Measurements from ENCODE around the gene ERC2. TPM values are rescaled to one million over a fixed set of nuclear protein-coding genes. Genes with fewer than 3 reads are reported as not detected.

Gene ERC2
- total RNA-seq, 1 experiment from 2014 or later = 0.47 TPM

GRCh38 chr3:55588146-55588765 lies 880.0 kb downstream of the ERC2 start:
- DNase-seq (ENCODE audit: extremely low read depth, low read depth) = no peak

DNA sequence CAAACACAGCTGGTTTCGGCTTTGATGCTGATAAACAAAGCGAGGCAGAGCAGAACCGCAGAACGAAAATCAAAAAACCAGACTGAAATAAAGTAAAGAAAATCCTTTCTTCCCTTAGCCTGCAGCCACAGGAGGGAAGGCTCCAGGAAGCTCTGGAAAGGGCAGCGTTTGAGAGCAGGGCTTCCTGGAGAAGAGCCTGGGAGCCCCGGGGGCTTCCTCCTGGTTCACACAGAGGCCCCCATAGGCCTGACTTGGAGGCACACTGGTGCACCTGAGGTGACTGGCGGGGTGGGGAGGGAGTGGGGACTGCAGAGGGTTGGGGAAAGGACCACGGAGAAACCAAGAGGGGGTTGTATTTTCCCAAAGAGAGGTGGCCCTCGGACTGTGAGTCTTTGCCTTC lies 882.4 kb downstream of the ERC2 start:
- no peak for DNase-seq (ENCODE audit: extremely low read depth, low read depth)

- no peak for DNase-seq (ENCODE audit: extremely low read depth, low read depth)
These were observed 883.4 kb downstream of the ERC2 start for GRCh38 chr3:55584716-55585368.

- DNase-seq (ENCODE audit: extremely low read depth, low read depth) = no peak
These were observed 884.2 kb downstream of the ERC2 start for GRCh38 chr3:55584030-55584429.

GRCh38 chr3:55583475-55583874 lies 884.8 kb downstream of the ERC2 start:
- DNase-seq (ENCODE audit: extremely low read depth, low read depth) = no peak

DNA sequence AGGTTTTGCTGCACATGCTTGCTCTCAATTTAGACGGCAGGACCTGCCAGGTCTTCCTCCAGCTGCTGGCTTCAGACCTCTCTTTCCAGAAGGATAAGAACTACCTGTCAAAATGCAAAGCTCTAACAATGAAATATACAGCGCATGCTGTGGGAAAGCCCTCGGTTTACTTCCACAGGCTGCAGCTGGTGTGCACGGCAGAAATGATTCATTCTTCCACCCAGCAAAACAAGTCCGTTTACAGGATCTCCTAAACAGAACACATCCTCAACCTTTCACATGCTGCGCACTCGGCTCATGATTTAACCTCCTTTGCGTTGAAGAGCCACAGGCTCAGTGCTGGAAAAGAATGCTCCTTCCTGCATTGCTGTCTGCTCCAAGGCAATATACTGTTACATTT lies 888.8 kb downstream of the ERC2 start:
- no peak for DNase-seq (ENCODE audit: extremely low read depth, low read depth)

DNA sequence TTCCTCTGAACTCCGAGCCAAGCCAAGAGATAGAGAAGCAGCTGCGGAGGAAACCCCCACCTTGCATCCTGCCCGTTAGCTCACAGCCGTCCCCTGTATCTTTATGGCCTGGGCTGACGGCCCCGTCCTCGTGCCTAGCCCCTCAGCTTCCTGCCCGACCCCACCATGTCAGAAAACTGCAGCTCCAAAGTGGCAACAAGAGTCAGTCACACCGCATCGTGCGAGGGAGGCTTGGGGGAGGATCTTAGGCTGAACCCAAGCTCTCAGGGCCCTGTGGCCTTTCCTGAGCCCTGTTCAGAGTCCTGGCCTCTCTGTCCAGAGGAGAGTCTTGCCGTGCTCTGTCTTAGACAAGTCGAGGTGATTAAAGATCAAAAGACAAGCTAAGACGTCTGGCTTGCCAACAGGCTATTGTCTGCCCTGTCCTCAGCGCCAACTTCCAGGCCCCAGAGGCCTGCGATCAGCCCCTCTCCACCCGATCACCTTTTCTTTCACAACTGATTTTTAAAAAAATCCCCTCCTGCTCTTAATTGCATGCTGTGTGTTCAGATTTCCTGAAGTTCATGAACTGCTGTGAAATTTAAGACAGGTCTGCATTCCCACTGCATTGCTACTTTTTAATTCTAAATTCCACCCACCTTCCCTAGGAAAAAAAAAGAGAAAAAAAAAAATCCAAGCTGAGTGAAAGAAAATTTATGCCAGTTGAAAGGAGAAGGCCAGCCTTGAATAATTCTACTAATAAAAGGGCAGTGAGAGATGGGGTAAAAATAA lies 891.5 kb downstream of the ERC2 start:
- no peak for DNase-seq (ENCODE audit: extremely low read depth, low read depth)

- no peak for DNase-seq (ENCODE audit: extremely low read depth, low read depth)
These were observed 893.6 kb downstream of the ERC2 start for GRCh38 chr3:55574671-55575070.

DNA sequence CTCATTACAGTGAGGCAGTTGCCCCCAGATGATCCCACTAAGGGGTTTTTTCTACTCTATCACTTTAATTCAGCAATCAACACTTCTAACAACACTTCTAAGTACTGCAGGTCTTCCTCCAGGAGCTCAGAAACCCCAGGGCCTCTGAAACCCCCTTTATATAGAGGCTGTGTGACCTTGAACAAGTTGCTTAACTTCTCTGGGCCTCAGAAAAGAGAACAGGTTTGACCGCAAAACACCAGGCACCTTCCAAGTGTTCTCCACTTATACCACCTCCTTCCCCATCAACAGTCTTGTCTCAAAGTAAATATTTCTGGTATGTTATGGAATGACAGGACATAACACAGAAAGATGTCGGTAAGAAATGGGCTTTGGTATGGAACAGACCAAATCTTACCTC lies 895.5 kb downstream of the ERC2 start:
- no peak for DNase-seq (ENCODE audit: extremely low read depth, low read depth)

GRCh38 chr3:55571913-55572312 lies 896.4 kb downstream of the ERC2 start:
- no peak for DNase-seq (ENCODE audit: extremely low read depth, low read depth)

GRCh38 chr3:55571216-55571813 lies 897.0 kb downstream of the ERC2 start:
- no peak for DNase-seq (ENCODE audit: extremely low read depth, low read depth)

- DNase-seq (ENCODE audit: extremely low read depth, low read depth) = no peak
These were observed 898.0 kb downstream of the ERC2 start for GRCh38 chr3:55570271-55570711.

- no peak for DNase-seq (ENCODE audit: extremely low read depth, low read depth)
These were observed 899.2 kb downstream of the ERC2 start for GRCh38 chr3:55569033-55569599.

- no peak for DNase-seq (ENCODE audit: extremely low read depth, low read depth)
These were observed 900.7 kb downstream of the ERC2 start for GRCh38 chr3:55567615-55568014.

- DNase-seq (ENCODE audit: extremely low read depth, low read depth) = no peak
These were observed 901.1 kb downstream of the ERC2 start for GRCh38 chr3:55567121-55567520.

DNA sequence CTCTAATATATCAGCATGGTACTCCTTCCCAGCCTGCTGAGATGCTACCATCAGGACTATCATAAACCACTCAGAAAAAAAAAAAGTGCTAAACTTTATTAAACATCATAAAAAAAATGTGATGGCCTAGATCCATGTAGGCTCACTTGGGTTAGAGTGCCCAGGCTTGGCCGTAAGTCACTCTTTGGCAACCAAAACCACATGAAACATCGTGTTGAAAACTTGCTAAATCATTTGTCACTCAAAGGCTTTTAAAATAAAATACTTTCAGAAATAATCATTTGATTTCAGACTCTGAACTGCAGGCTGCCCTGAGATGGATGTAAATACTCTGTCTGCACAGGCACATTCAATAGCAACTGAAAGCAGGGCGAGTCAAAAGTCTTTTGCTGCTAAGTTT lies 902.7 kb downstream of the ERC2 start:
- no peak for DNase-seq (ENCODE audit: extremely low read depth, low read depth)

GRCh38 chr3:55564726-55565125 lies 903.5 kb downstream of the ERC2 start:
- DNase-seq (ENCODE audit: extremely low read depth, low read depth) = no peak

- DNase-seq (ENCODE audit: extremely low read depth, low read depth) = no peak
These were observed 905.6 kb downstream of the ERC2 start for GRCh38 chr3:55562700-55563099.

DNA sequence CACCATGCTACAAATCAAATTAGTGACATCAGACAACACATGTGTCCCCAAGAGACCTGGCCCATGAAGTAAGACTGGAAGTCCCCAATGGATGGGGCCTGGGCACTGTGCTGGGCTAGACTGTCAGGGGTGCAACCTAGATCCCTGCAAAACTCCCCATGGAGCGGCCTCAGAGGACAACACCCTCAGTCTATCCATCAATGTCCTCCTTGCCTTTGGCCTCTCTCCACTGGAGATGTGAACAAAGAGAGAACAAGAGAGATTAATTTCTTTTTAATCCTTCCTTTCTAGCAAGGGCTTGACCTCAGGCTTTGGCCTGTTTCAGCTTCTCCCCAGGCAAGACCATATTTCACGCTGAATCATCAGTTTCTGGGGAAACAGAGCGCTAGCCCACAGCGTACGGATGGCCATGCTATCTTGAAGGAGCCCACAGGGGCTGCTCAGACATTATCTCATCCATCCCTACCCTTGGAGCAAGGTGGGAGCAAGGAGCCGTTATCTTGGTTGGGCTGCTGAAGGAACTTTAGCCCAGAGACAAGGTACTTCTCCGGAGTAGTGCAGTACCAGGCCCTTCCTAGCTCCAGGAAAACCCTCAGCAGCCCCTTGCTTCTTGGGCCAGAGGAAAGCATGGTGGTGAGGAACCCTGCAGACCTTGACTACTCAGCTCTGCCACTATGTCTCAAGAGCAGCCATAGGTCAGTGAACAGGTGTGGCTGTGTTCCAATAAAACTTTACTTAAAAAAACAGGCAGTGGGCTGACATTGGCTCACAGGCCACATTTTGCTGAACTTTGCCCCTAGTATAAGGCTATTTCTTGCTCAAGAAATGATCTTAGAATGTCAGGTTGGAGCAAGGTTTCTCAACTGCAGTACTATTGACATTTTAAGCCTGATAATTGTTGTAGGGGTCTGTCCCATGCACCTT lies 908.5 kb downstream of the ERC2 start:
- DNase-seq (ENCODE audit: extremely low read depth, low read depth) = no peak

- DNase-seq (ENCODE audit: extremely low read depth, low read depth) = no peak
These were observed 910.0 kb downstream of the ERC2 start for GRCh38 chr3:55558316-55558715.
